Activated CD4-positive, alpha-beta T cell treated with anti-CD3 and anti-CD28 coated beads for 4 hours (primary cell): ENCODE results near the gene RNF14.
A peak's percentile ranks its signal among the peaks of the same experiment; 100 is the strongest.

ENCODE experiments used
- DNase-seq, 2 donors: peaks; one replicate each; pipeline ENCODE4 v3.0.0-alpha.2; 2020

RNF14 gene

DNA sequence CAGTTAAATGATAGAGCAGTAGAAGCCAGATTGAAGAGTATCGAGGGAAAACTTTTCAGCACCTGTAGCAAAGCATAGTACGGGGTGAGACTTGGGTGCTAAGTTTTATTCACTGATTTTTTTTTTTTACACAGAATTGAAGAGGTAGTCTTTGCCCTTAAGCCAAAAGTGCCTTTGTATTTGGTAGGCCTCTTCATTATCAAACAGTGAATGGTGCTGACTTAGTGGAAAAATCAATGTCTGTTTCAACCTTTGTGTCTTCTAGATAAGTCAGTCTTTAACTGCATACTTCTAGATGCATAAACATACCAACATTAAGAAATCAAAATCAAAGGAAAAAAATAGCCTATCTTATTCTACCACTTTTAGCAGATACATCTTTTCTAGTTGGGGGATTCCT lies 13.7 kb downstream of the RNF14 start:
- no peak for DNase-seq

GRCh38 chr5:141986072-141986471 lies 17.2 kb downstream of the RNF14 start:
- DNase-seq = no peak

DNA sequence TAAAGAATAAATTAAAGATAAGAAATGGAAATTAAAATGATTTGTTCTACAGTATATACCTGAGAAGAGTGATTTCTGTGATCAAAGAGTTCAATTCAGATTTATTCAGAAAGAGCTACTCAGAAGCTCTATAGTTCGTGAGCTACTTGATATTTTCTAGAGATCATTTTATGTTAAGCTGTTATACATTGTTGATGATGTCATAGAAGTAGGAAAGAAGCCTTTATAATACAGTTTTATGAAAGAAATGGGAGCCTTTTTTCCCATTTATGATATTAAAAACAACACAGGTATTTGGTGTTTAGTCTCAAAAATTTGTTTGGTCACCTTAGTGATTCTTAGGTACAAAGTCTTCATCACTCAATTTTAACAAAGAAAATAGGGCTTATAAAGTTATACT lies 20.8 kb downstream of the RNF14 start:
- DNase-seq = no peak

DNA sequence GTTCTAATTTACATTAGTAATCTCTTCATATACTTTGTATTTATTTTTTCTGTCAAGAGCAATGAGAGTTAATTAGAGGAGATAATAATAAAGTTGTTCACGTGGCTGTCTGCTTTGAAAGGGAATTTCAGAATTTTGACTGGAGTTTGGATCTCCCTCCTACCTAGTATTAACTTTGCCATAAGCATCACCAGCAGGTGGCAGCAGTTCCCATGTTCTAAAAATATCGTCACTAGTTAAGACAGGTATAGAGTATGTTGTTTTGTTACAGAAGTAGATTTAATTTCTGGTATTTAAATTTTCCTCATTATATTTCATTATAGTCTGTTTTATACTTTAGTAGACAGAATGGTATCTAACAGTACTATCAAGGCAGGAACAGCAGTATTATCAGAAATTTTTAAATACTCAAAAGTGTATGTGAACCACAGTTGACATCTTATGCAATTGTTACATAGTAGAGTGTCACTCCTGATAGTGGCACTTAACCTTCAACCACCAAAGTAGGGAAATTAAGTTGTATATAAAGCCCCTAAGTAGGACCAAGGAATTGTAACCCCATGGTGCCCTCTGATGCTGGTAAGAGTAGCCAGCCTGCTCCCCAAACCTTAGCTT lies 23.6 kb downstream of the RNF14 start:
- peak; percentile 74 to 88 for DNase-seq

- DNase-seq = no peak
Measured at GRCh38 chr5:141994511-141995136, 25.7 kb downstream of the RNF14 start.

GRCh38 chr5:141995656-141996055 lies 26.8 kb downstream of the RNF14 start:
- DNase-seq = no peak

- DNase-seq = no peak
Measured at GRCh38 chr5:141997358-141997960, 28.6 kb downstream of the RNF14 start.

- DNase-seq = no peak
Measured at GRCh38 chr5:142000173-142000572, 31.3 kb downstream of the RNF14 start.

DNA sequence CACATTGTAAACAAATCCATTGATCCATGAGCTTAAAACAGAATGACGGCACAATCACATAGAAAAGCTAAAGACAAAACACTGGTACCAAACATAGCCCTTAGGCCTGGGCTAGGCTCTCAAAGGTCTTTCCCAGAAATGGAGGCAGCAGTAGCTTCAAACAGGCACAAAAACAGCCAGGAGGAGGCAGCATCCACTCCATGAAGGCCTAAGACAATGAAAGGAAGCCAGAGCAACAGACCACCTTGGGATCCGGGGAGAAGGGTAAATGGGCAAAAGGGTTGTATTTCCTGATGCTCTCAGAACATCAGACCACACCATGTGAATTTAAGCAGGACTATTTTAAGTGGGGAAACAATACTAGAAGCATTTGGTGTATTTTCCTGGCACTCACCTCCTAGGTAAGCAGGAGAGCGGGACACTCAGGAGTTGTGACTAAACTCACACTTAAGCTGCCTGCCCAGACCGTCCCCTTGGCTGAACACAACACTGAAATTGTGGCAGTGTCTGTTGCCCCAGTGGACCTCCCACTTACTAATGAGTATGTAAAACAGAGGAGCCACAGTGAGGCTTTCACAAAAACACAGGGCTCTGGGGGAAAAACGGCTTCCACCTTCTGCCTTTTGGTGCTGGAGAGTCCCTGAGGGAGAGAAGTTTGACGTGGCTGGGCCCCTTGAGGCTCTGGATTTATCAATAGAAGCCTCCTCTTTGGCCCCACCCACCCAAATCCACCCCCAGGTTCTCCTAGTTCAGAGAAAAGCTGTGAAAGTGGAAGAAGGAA lies 32.0 kb downstream of the RNF14 start:
- no peak for DNase-seq

DNA sequence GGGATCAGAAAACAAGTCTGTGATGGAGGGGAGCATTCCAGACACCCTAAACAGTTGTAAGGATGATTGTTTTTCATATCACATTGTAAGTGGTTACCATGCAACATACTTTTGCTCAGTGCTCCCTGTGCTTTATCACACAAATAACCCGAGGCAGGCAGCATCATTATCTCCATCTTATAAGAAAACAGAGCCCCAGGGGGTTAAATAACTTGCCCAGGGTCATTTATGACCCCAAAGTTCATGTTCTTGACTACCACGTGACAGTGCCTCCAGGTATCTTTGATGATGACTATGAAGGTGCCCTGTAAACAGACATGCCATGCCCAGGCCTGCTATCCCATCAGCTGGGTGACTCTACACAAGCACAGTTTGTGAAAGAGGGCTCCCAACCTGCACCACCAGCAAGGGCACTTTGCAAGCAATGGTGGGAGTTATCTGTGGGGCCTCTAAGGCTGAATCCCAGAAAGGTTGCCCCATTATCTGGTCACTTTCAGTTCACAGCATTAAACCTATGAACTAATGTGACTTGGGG lies 34.4 kb downstream of the RNF14 start:
- no peak for DNase-seq

GRCh38 chr5:142006363-142007236 lies 37.7 kb downstream of the RNF14 start:
- no peak for DNase-seq

GRCh38 chr5:142007237-142007544 lies 38.3 kb downstream of the RNF14 start:
- no peak for DNase-seq

- no peak for DNase-seq
Measured at GRCh38 chr5:142008813-142009212, 39.9 kb downstream of the RNF14 start.

DNA sequence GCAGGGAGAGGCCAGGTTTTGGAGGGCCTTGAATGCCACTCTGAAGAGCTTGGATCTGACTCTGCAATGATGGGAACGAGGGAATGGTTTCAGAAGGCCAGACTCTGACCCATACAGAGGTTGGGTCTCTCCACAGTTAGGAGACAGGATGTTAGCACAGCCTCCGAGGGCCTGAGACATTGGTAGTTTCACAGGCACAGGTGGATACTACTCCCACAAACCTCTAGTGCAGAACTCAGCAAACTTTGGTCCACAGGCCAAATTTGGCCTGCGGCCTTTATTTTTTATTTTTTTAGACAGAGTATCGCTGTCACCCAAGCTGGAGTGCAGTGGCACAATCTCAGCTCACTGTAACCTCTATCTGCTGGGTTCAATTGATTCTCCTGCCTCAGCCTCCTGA lies 41.0 kb downstream of the RNF14 start:
- DNase-seq = no peak

- DNase-seq = peak in 1 of 2 donors; percentile 20
Measured at GRCh38 chr5:142011572-142012185, 42.8 kb downstream of the RNF14 start.

- DNase-seq = peak; percentile 68 to 73
Measured at GRCh38 chr5:142012186-142012785, 43.4 kb downstream of the RNF14 start.

DNA sequence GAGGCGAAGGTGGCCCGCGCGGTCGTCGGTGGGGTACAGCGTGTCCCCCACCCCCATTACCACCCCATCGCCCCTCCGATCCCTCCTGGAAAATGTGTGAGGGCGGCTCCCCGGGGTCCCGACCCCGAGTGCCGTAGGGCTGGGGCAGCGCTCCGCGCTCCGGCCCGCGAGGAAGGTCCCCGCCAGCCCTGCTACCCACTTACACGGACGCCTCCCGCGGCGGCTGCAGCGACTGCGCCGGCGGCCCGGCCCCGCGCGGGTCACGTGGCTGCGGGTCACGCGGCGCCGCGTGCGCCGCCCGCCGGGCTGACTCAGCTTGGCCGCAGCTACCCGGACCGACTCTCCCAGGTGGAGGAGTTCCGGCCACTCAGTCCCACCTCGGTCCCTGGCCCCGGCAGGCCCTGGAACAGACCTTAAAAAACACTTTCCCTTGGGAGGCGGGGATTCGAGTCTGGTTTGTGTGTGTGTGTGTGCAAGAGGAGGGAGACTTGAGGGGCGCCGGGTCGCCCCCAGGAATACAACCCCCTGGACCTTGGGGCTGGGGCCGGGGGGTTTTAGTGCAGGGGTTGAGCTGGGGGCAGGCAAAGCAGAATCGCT lies 44.0 kb downstream of the RNF14 start, which contains the start of gene GNPDA1:
Gene GNPDA1, minus strand, starts transcription at position 236 of the 597 bp plus-strand sequence. CDS start 992 bp downstream, outside the sequence.
- DNase-seq = peak; percentile 49 to 66

- DNase-seq = no peak
Measured at GRCh38 chr5:142013734-142014521, 45.0 kb downstream of the RNF14 start.

- peak; percentile 69 to 75 for DNase-seq
Measured at GRCh38 chr5:142014911-142015584, 46.1 kb downstream of the RNF14 start.
